ENCODE results near the gene ZNF277. TPM values are rescaled to one million over a fixed set of nuclear protein-coding genes. Genes with fewer than 3 reads are reported as not detected.

The ZNF277 gene
- total RNA-seq, 1 experiment from 2014 or later = 37.4 TPM

- Histone ChIP-seq H3K27me3 (ENCODE audit: low read length) (no peaks in the 10 kb centered on the region), H3K4me1 (ENCODE audit: low read length) (no peaks in the 10 kb centered on the region), H3K9me3 (ENCODE audit: low read length) (no peaks in the 10 kb centered on the region), H3K4me2 (ENCODE audit: low read depth, low read length, poor library complexity, severe bottlenecking) (no peak overlapping the region), H3K79me2 (ENCODE audit: low read length) (no peaks in the 10 kb centered on the region), H3K4me3 (ENCODE audit: low read length) (no peak overlapping the region), H3K27ac (ENCODE audit: low read length) (no peak overlapping the region), H4K20me1 (ENCODE audit: insufficient read depth, low read depth, low read length) (peaks cover 57% of the 10 kb centered on the region), H3K36me3 (ENCODE audit: insufficient read depth, low read length) (no peaks in the 10 kb centered on the region), H2AFZ (ENCODE audit: low read length) (no peak overlapping the region), H3K9ac (ENCODE audit: low read length) (no peak overlapping the region), H3K9me2 (replicated peaks; ENCODE audit: insufficient read depth, low read length) (no peaks in the 10 kb centered on the region)
- DNase-seq = no peak
These were observed 16.8 kb downstream of the ZNF277 start for GRCh38 chr7:112223310-112223709.

GRCh38 chr7:112224186-112224585 lies 17.7 kb downstream of the ZNF277 start:
- no peak overlapping the region for H3K4me2 ChIP-seq (ENCODE audit: low read depth, low read length, poor library complexity, severe bottlenecking)
- H4K20me1 ChIP-seq (ENCODE audit: insufficient read depth, low read depth, low read length) = peaks cover 52% of the 10 kb centered on the region
- H2AFZ ChIP-seq (ENCODE audit: low read length) = no peak overlapping the region
- no peaks in the 10 kb centered on the region for H3K9me2 ChIP-seq (replicated peaks; ENCODE audit: insufficient read depth, low read length)
- H3K9me3 ChIP-seq (ENCODE audit: low read length) = no peaks in the 10 kb centered on the region
- H3K27me3 ChIP-seq (ENCODE audit: low read length) = no peaks in the 10 kb centered on the region
- H3K36me3 ChIP-seq (ENCODE audit: insufficient read depth, low read length) = no peaks in the 10 kb centered on the region
- no peaks in the 10 kb centered on the region for H3K79me2 ChIP-seq (ENCODE audit: low read length)
- no peak for DNase-seq
- H3K4me3 ChIP-seq (ENCODE audit: low read length) = no peak overlapping the region
- no peak overlapping the region for H3K9ac ChIP-seq (ENCODE audit: low read length)
- no peaks in the 10 kb centered on the region for H3K4me1 ChIP-seq (ENCODE audit: low read length)
- H3K27ac ChIP-seq (ENCODE audit: low read length) = no peak overlapping the region

GRCh38 chr7:112225006-112225405 lies 18.5 kb downstream of the ZNF277 start:
- no peaks in the 10 kb centered on the region for H3K9me2 ChIP-seq (replicated peaks; ENCODE audit: insufficient read depth, low read length)
- H4K20me1 ChIP-seq (ENCODE audit: insufficient read depth, low read depth, low read length) = peaks cover 52% of the 10 kb centered on the region
- no peaks in the 10 kb centered on the region for H3K27me3 ChIP-seq (ENCODE audit: low read length)
- no peaks in the 10 kb centered on the region for H3K36me3 ChIP-seq (ENCODE audit: insufficient read depth, low read length)
- DNase-seq = no peak
- H3K4me2 ChIP-seq (ENCODE audit: low read depth, low read length, poor library complexity, severe bottlenecking) = no peak overlapping the region
- H3K4me3 ChIP-seq (ENCODE audit: low read length) = no peak overlapping the region
- H3K4me1 ChIP-seq (ENCODE audit: low read length) = no peaks in the 10 kb centered on the region
- H3K9me3 ChIP-seq (ENCODE audit: low read length) = no peaks in the 10 kb centered on the region
- H3K9ac ChIP-seq (ENCODE audit: low read length) = no peak overlapping the region
- no peak overlapping the region for H2AFZ ChIP-seq (ENCODE audit: low read length)
- H3K27ac ChIP-seq (ENCODE audit: low read length) = no peak overlapping the region
- H3K79me2 ChIP-seq (ENCODE audit: low read length) = no peaks in the 10 kb centered on the region

DNA sequence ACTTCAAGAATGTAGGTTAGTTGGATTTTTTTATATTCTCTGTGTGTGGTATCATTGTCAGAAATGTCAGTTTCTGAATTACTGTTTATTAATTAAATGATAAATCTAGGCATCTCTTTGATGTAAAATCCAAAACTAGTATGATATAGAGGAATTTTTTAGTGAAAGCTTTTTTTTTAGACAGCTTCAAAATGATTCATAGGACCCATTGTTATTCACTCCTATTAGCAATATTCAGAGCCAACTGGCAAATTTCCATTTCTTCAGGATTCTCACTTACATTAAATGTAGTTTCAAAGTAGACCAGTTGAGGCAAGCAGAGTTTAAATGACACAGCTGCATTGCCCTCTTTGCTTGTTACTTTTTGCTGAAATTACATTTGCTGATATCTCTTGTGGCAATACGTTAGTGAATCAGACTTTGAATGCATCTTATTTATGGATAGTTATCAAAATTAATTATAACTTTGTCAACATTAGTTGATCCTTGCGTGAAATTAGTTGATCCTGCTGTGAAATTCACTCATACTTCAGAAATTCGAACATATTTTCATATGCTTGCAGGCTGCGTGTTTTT lies 20.3 kb downstream of the ZNF277 start:
- Histone ChIP-seq H2AFZ (ENCODE audit: low read length) (no peak overlapping the region), H3K27ac (ENCODE audit: low read length) (no peak overlapping the region), H3K9me3 (ENCODE audit: low read length) (no peaks in the 10 kb centered on the region), H3K4me2 (ENCODE audit: low read depth, low read length, poor library complexity, severe bottlenecking) (no peak overlapping the region), H3K9me2 (replicated peaks; ENCODE audit: insufficient read depth, low read length) (no peaks in the 10 kb centered on the region), H3K36me3 (ENCODE audit: insufficient read depth, low read length) (no peaks in the 10 kb centered on the region), H3K4me3 (ENCODE audit: low read length) (no peak overlapping the region), H4K20me1 (ENCODE audit: insufficient read depth, low read depth, low read length) (peaks cover 54% of the 10 kb centered on the region), H3K79me2 (ENCODE audit: low read length) (no peaks in the 10 kb centered on the region), H3K4me1 (ENCODE audit: low read length) (no peaks in the 10 kb centered on the region), H3K9ac (ENCODE audit: low read length) (no peak overlapping the region), H3K27me3 (ENCODE audit: low read length) (no peaks in the 10 kb centered on the region)
- DNase-seq = no peak

DNA sequence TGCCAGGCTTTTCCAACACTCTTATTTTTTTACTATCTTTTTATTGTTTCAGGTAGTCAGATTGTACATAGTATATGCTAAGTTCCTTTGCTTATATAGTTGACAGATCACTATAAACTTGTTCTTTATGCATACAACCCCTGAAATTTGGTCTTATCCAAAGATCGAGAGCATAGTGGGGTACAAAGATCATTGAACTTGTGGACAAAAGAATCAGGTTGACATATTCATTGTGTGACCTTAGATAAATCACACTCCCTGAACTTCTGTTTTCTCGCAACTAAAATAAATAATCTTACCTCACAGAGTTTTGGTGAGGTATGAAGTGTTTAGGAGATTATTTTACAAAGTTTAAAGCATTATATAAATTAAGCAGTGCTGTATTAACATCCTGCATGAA lies 22.1 kb downstream of the ZNF277 start:
- no peaks in the 10 kb centered on the region for H3K36me3 ChIP-seq (ENCODE audit: insufficient read depth, low read length)
- no peaks in the 10 kb centered on the region for H3K79me2 ChIP-seq (ENCODE audit: low read length)
- H3K9ac ChIP-seq (ENCODE audit: low read length) = no peak overlapping the region
- no peaks in the 10 kb centered on the region for H3K9me2 ChIP-seq (replicated peaks; ENCODE audit: insufficient read depth, low read length)
- no peaks in the 10 kb centered on the region for H3K9me3 ChIP-seq (ENCODE audit: low read length)
- no peak overlapping the region for H3K27ac ChIP-seq (ENCODE audit: low read length)
- H3K4me3 ChIP-seq (ENCODE audit: low read length) = no peak overlapping the region
- DNase-seq = no peak
- no peaks in the 10 kb centered on the region for H3K27me3 ChIP-seq (ENCODE audit: low read length)
- no peaks in the 10 kb centered on the region for H3K4me1 ChIP-seq (ENCODE audit: low read length)
- no peak overlapping the region for H3K4me2 ChIP-seq (ENCODE audit: low read depth, low read length, poor library complexity, severe bottlenecking)
- H4K20me1 ChIP-seq (ENCODE audit: insufficient read depth, low read depth, low read length) = peaks cover 49% of the 10 kb centered on the region
- H2AFZ ChIP-seq (ENCODE audit: low read length) = no peak overlapping the region

DNA sequence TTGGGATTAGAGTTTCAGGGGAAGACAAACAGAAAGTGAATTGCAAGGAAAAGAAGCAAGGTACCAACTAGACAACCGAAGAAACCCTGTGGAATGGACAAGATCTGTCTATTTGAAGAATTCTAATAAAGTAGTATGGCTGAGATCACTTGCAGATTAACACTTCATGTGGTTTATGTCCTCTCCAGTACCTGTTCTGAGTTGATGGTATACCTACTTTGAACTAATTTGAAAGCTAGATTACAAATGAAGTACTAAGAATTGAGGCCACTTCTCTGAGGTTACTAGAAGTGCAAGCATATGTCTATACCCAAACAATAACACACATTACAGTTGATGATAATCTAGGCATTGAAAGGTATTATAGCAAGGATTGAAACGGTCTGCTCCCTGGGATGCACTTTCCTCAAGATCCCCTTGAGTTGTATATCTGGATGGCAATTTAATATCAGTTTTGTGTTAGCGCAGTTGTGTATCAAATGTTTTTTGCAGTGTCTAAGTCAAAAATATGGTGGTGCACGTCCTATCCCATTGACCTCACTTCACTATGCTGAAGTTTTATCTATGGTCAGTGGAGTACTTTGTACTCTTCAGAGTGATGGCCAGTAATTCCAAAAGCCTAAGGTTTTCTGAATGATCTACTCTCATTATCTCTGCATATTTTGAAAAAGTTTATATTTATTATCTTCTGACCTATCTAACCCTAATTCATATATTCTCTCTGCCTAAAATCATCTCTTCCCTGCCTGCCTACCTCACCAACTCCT lies 25.9 kb downstream of the ZNF277 start:
- H3K36me3 ChIP-seq (ENCODE audit: insufficient read depth, low read length) = no peaks in the 10 kb centered on the region
- H3K9ac ChIP-seq (ENCODE audit: low read length) = no peak overlapping the region
- H3K9me3 ChIP-seq (ENCODE audit: low read length) = no peaks in the 10 kb centered on the region
- H3K4me3 ChIP-seq (ENCODE audit: low read length) = no peak overlapping the region
- H2AFZ ChIP-seq (ENCODE audit: low read length) = no peak overlapping the region
- H3K27ac ChIP-seq (ENCODE audit: low read length) = no peak overlapping the region
- no peak for DNase-seq
- H3K79me2 ChIP-seq (ENCODE audit: low read length) = no peaks in the 10 kb centered on the region
- peaks cover 23% of the 10 kb centered on the region for H4K20me1 ChIP-seq (ENCODE audit: insufficient read depth, low read depth, low read length)
- H3K27me3 ChIP-seq (ENCODE audit: low read length) = no peaks in the 10 kb centered on the region
- H3K4me2 ChIP-seq (ENCODE audit: low read depth, low read length, poor library complexity, severe bottlenecking) = no peak overlapping the region
- no peaks in the 10 kb centered on the region for H3K4me1 ChIP-seq (ENCODE audit: low read length)
- no peaks in the 10 kb centered on the region for H3K9me2 ChIP-seq (replicated peaks; ENCODE audit: insufficient read depth, low read length)

DNA sequence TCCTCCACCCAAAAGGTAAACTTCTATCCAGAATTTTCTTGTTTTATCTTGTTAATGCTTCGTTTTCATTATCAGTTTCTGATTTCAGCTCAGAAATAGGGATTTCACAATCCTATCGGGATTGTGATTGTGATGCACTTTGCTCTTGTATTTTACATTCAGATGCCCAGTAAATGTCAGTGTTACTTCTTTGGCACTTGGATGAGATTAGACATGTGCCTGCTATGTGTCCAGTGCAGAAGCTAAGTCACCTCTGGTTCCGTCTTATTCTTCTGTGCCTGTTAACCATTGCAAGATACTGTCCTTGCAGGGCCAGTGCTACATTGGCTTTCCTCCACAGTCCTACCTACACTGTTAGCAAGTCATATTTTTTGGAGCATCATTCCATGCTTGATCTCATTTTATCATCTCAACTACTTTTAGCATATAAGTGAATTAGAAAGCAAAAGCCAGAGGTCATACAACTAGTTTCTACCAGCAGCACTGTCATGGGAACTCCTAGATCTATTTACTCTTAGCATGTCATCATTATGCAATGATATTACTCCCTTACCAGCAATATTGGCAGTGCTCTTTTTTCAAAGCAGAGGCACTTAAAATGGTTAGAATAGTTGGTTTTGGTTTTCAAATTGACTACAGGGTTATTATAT lies 26.7 kb downstream of the ZNF277 start:
- no peak for DNase-seq
- H3K79me2 ChIP-seq (ENCODE audit: low read length) = no peaks in the 10 kb centered on the region
- no peak overlapping the region for H3K27ac ChIP-seq (ENCODE audit: low read length)
- no peaks in the 10 kb centered on the region for H3K9me2 ChIP-seq (replicated peaks; ENCODE audit: insufficient read depth, low read length)
- H4K20me1 ChIP-seq (ENCODE audit: insufficient read depth, low read depth, low read length) = peaks cover 17% of the 10 kb centered on the region
- no peak overlapping the region for H3K9ac ChIP-seq (ENCODE audit: low read length)
- no peaks in the 10 kb centered on the region for H3K4me1 ChIP-seq (ENCODE audit: low read length)
- H3K4me3 ChIP-seq (ENCODE audit: low read length) = no peak overlapping the region
- no peak overlapping the region for H3K4me2 ChIP-seq (ENCODE audit: low read depth, low read length, poor library complexity, severe bottlenecking)
- H3K9me3 ChIP-seq (ENCODE audit: low read length) = no peaks in the 10 kb centered on the region
- no peaks in the 10 kb centered on the region for H3K27me3 ChIP-seq (ENCODE audit: low read length)
- no peaks in the 10 kb centered on the region for H3K36me3 ChIP-seq (ENCODE audit: insufficient read depth, low read length)
- no peak overlapping the region for H2AFZ ChIP-seq (ENCODE audit: low read length)

- H2AFZ ChIP-seq (ENCODE audit: low read length) = no peak overlapping the region
- no peak overlapping the region for H3K27ac ChIP-seq (ENCODE audit: low read length)
- no peak overlapping the region for H3K4me2 ChIP-seq (ENCODE audit: low read depth, low read length, poor library complexity, severe bottlenecking)
- H3K9me3 ChIP-seq (ENCODE audit: low read length) = no peaks in the 10 kb centered on the region
- no peak overlapping the region for H3K4me3 ChIP-seq (ENCODE audit: low read length)
- no peaks in the 10 kb centered on the region for H3K27me3 ChIP-seq (ENCODE audit: low read length)
- H3K4me1 ChIP-seq (ENCODE audit: low read length) = no peaks in the 10 kb centered on the region
- no peak for DNase-seq
- H3K36me3 ChIP-seq (ENCODE audit: insufficient read depth, low read length) = no peaks in the 10 kb centered on the region
- peaks cover 17% of the 10 kb centered on the region for H4K20me1 ChIP-seq (ENCODE audit: insufficient read depth, low read depth, low read length)
- H3K9ac ChIP-seq (ENCODE audit: low read length) = no peak overlapping the region
- H3K9me2 ChIP-seq (replicated peaks; ENCODE audit: insufficient read depth, low read length) = no peaks in the 10 kb centered on the region
- no peaks in the 10 kb centered on the region for H3K79me2 ChIP-seq (ENCODE audit: low read length)
These were observed 27.7 kb downstream of the ZNF277 start for GRCh38 chr7:112234147-112234546.

Data from Karpas-422 (cell line).